CD4-positive, alpha-beta memory T cell (primary cell): ENCODE data around the gene SYT7. TPM values are rescaled to one million over a fixed set of nuclear protein-coding genes. Genes with fewer than 3 reads are reported as not detected.
A peak's percentile ranks its signal among the peaks of the same experiment; 100 is the strongest.

Source experiments
- CTCF ChIA-PET: fragments of 350-600 bp; sonication (Branson Sonifier 250); formaldehyde crosslinking; loops from one replicate; lab custom pipeline; 2021; ENCODE audit warnings: inconsistent platforms; ENCODE audit not compliant: partially characterized antibody; lab: Charles Lee
- POLR2A ChIA-PET: fragments of 350-600 bp; sonication (Branson Sonifier 250); formaldehyde crosslinking; loops from one replicate; lab custom pipeline; 2021; ENCODE audit not compliant: partially characterized antibody; lab: Charles Lee
- DNase-seq, 5 donors: peaks; one replicate each; pipeline versions ENCODE4 v3.0.0 to v3.0.0-alpha.2; 2020 to 2022; ENCODE audit warnings: mixed read lengths in 1 of 5
- H3K27ac ChIP-seq: one replicate; pipeline ENCODE4 v1.7.0; 2013; ENCODE audit warnings: low read depth, low read length
- H3K27me3 ChIP-seq: 2 replicates; pipeline ENCODE4 v1.7.0; 2013; ENCODE audit warnings: mild to moderate bottlenecking, low read length, moderate library complexity; ENCODE audit not compliant: insufficient read depth
- H3K36me3 ChIP-seq: 2 replicates; pipeline ENCODE4 v1.7.0; 2013; ENCODE audit warnings: mild to moderate bottlenecking, low read length, moderate library complexity; ENCODE audit not compliant: insufficient read depth
- H3K4me1 ChIP-seq: 2 replicates; pipeline ENCODE4 v1.7.0; 2013; ENCODE audit warnings: mild to moderate bottlenecking, low read length, moderate library complexity; ENCODE audit not compliant: insufficient read depth
- H3K4me3 ChIP-seq, 2 donors: one replicate each; pipeline ENCODE4 v1.7.0; 2013; ENCODE audit warnings: low read length in 2 of 2, mild to moderate bottlenecking in 1 of 2
- H3K9me3 ChIP-seq, 2 donors: one replicate each; pipeline ENCODE4 v1.7.0; 2013; ENCODE audit warnings: low read length in 2 of 2, control low read depth in 1 of 2; ENCODE audit not compliant: control insufficient read depth in 1 of 2
- H3K27ac Mint-ChIP-seq, 7 donors: one replicate each; pipeline ENCODE4 v1.8.0; 2020 to 2021; ENCODE audit warnings: mixed read lengths in 7 of 7, mild to moderate bottlenecking in 6 of 7, inconsistent platforms in 3 of 7, moderate library complexity in 3 of 7
- H3K27me3 Mint-ChIP-seq, 2 donors: one replicate each; pipeline ENCODE4 v1.8.0; 2020 to 2021; ENCODE audit warnings: mixed read lengths in 2 of 2
- H3K36me3 Mint-ChIP-seq, 2 donors: one replicate each; pipeline ENCODE4 v1.8.0; 2020 to 2021; ENCODE audit warnings: mixed read lengths in 2 of 2, inconsistent platforms in 1 of 2, mild to moderate bottlenecking in 1 of 2
- H3K4me1 Mint-ChIP-seq, 4 donors: one replicate each; pipeline ENCODE4 v1.8.0; 2020 to 2021; ENCODE audit warnings: mixed read lengths in 4 of 4, mild to moderate bottlenecking in 1 of 4
- H3K4me3 Mint-ChIP-seq, 8 donors: one replicate each; pipeline ENCODE4 v1.8.0; 2020 to 2021; ENCODE audit warnings: mixed read lengths in 8 of 8, mild to moderate bottlenecking in 7 of 8, moderate library complexity in 6 of 8, inconsistent platforms in 3 of 8
- H3K9me3 Mint-ChIP-seq, 8 donors: one replicate each; pipeline ENCODE4 v1.8.0; 2020 to 2021; ENCODE audit warnings: mixed read lengths in 8 of 8, mild to moderate bottlenecking in 5 of 8, inconsistent platforms in 3 of 8, moderate library complexity in 1 of 8
- intact Hi-C: fragments of 100-400 bp; cut with micrococcal nuclease; formaldehyde crosslinking; loops from one replicate; pipeline ENCODE4 v1.15.1; 2023
- polyA plus RNA-seq, 2 donors: library from polyadenylated mRNA; unstranded; fragments of 300-500 nt; fragmentation: Illumina TruSeq; gene quantifications; one replicate each; pipeline ENCODE4 v1.2.3, GENCODE V29; 2021
- total RNA-seq, 2 experiments: library from RNA; stranded (reverse); gene quantifications; one replicate each; pipeline ENCODE4 v1.2.3, GENCODE V29; 2021

Gene SYT7
- total and polyA plus RNA-seq, 4 experiments from 2014 or later: not detected

DNA sequence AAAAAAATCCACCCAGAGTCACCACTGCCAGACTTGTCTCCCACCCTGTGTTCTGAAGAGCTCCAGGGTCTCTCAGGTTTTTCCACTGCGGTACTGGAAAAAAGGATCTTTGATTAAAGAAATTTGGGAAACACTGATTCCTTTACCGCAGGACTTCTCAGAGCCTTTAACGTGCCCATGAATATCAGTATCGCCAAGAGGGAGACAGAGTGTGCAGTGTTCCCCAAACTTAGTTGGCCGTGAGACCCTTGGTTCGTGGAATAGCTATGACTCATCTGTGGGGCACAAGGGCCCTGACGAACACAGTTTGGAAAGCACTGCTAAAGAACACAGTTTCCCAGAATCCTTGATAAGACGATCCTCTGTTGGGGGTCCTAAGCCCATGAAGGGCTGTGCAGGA is 31.7 kb downstream of the SYT7 start:
- intact Hi-C loops: no loop called here
- H3K4me3 ChIP-seq: no peak overlapping the region
- Mint-ChIP-seq H3K4me1 (peaks cover under 1 to 9% (median 2%) of the 10 kb centered on the region in 4 donors), H3K4me3 (no peak overlapping the region), H3K36me3 (peaks cover 0 to under 1% of the 10 kb centered on the region in 2 donors), H3K27me3 (peaks cover 12 to 40% of the 10 kb centered on the region in 2 donors), H3K9me3 (peaks cover 0 to under 1% (median 0%) of the 10 kb centered on the region in 8 donors), H3K27ac (no peak overlapping the region)
- H3K27me3 ChIP-seq: no peaks in the 10 kb centered on the region
- no peak for DNase-seq
- POLR2A ChIA-PET: no interaction called here
- CTCF ChIA-PET: no interaction called here
- H3K27ac ChIP-seq: no peak overlapping the region
- H3K36me3 ChIP-seq: no peaks in the 10 kb centered on the region
- no peaks in the 10 kb centered on the region for H3K9me3 ChIP-seq
- no peaks in the 10 kb centered on the region for H3K4me1 ChIP-seq

GRCh38 chr11:61547246-61547645 is 33.6 kb downstream of the SYT7 start:
- Histone ChIP-seq H3K27ac (no peak overlapping the region), H3K36me3 (no peaks in the 10 kb centered on the region), H3K4me3 (no peak overlapping the region), H3K9me3 (no peaks in the 10 kb centered on the region), H3K27me3 (no peaks in the 10 kb centered on the region), H3K4me1 (no peaks in the 10 kb centered on the region)
- Mint-ChIP-seq H3K27me3 (peaks cover 5 to 28% of the 10 kb centered on the region in 2 donors), H3K36me3 (peaks cover 0 to 3% of the 10 kb centered on the region in 2 donors), H3K27ac (no peak overlapping the region), H3K9me3 (no peaks in the 10 kb centered on the region), H3K4me3 (no peak overlapping the region), H3K4me1 (no peaks in the 10 kb centered on the region)
- ChIA-PET CTCF (interaction anchor here (0.6 kb wide), 1 partner anchor 344 kb away, joined by 3 read pairs; the partner anchor contains the start of gene PGA3), POLR2A (no interaction called here)
- DNase-seq: no peak
- intact Hi-C loops: no loop called here

DNA sequence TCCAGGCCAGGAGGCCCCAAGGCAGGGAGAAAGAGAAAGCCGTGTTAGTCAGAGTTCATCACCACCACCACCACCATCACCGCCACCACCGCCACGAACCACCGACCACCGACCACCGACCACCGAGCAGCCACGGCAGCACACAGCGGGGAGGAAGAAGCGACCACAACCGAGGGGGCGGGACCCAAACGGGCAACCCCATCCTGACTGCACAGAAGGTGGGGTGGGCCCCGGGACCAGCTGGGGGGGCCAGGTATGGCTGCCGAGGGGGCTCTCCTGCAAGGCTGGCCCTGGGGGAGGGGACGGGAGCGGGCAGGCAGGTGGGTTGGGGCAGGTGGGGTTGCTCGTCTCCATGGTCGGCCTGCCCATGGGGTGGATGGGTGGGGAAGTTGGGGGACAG is 34.2 kb downstream of the SYT7 start:
- CTCF ChIA-PET: no interaction called here
- no peaks in the 10 kb centered on the region for H3K9me3 Mint-ChIP-seq

GRCh38 chr11:61545921-61546320 is 35.0 kb downstream of the SYT7 start:
- H3K4me1 Mint-ChIP-seq: no peaks in the 10 kb centered on the region
- no peak overlapping the region for H3K4me3 Mint-ChIP-seq
- no peaks in the 10 kb centered on the region for H3K9me3 Mint-ChIP-seq
- Histone ChIP-seq H3K4me3 (no peak overlapping the region), H3K4me1 (no peaks in the 10 kb centered on the region), H3K27me3 (no peaks in the 10 kb centered on the region), H3K36me3 (no peaks in the 10 kb centered on the region), H3K9me3 (no peaks in the 10 kb centered on the region), H3K27ac (no peak overlapping the region)
- DNase-seq: no peak
- peaks cover 8 to 29% of the 10 kb centered on the region in 2 donors for H3K27me3 Mint-ChIP-seq
- ChIA-PET CTCF (no interaction called here), POLR2A (no interaction called here)
- H3K36me3 Mint-ChIP-seq: peaks cover 0 to 3% of the 10 kb centered on the region in 2 donors
- intact Hi-C loops: no loop called here
- H3K27ac Mint-ChIP-seq: no peak overlapping the region

More for the DNA sequence above, 34.2 kb downstream of the SYT7 start:
- Mint-ChIP-seq H3K4me1 (no peaks in the 10 kb centered on the region), H3K36me3 (peaks cover 0 to 3% of the 10 kb centered on the region in 2 donors), H3K27me3 (peaks cover 5 to 28% of the 10 kb centered on the region in 2 donors), H3K27ac (no peak overlapping the region), H3K4me3 (no peak overlapping the region)
- no peak overlapping the region for H3K4me3 ChIP-seq
- DNase-seq: peak in 1 of 5 donors; percentile 16
- no peaks in the 10 kb centered on the region for H3K27me3 ChIP-seq
- no peaks in the 10 kb centered on the region for H3K9me3 ChIP-seq
- POLR2A ChIA-PET: no interaction called here
- H3K4me1 ChIP-seq: no peaks in the 10 kb centered on the region
- H3K36me3 ChIP-seq: no peaks in the 10 kb centered on the region
- intact Hi-C loops: no loop called here
- no peak overlapping the region for H3K27ac ChIP-seq

DNA sequence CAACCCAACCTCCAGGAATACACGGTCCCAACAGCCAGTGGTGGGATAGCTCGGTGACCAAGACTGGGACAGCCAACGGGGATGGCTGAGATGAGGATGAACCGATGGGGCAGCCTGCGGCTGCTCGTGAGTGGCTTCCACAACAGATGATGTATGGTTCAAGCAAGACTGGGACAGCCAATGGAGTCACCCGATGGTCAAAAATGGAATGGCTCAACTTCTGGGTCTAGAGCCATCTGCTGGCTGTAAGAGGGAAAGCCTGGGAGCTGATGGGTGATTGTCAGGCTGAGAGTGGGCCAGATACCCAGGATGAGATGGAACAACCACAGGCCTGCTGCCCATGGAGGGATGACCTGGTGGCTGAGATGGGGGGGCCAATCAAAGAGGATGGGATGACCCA is 35.5 kb downstream of the SYT7 start:
- Mint-ChIP-seq H3K36me3 (peaks cover 0 to 3% of the 10 kb centered on the region in 2 donors), H3K27ac (no peak overlapping the region), H3K27me3 (peaks cover 8 to 29% of the 10 kb centered on the region in 2 donors), H3K9me3 (no peaks in the 10 kb centered on the region), H3K4me3 (no peak overlapping the region), H3K4me1 (no peaks in the 10 kb centered on the region)
- POLR2A ChIA-PET: no interaction called here
- Histone ChIP-seq H3K27me3 (no peaks in the 10 kb centered on the region), H3K9me3 (no peaks in the 10 kb centered on the region), H3K4me1 (no peaks in the 10 kb centered on the region), H3K36me3 (no peaks in the 10 kb centered on the region), H3K4me3 (no peak overlapping the region), H3K27ac (no peak overlapping the region)
- CTCF ChIA-PET: no interaction called here
- intact Hi-C loops: no loop called here
- DNase-seq: no peak

DNA sequence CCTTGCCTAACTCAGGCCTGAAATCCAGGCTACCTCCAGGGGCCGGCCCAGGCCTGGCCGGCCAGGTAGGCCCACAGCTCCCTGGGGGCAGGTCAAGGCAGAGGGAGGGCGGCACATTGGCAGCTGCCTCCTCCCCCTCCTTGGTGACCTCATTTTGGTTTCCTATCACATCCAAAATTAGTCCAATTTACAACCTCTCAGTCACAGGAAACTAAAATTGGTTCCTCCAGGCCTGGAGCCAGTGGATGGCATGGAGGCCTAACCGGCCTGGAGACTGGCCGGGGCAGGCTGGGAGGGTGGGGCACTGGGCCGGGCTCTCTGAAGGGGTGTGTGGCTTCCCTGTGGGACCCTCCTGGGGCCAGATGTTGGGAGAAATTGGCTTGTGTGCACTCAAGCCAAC is 36.4 kb downstream of the SYT7 start:
- no peak overlapping the region for H3K4me3 Mint-ChIP-seq
- Histone ChIP-seq H3K4me1 (no peaks in the 10 kb centered on the region), H3K27ac (no peak overlapping the region), H3K9me3 (no peaks in the 10 kb centered on the region), H3K4me3 (no peak overlapping the region), H3K27me3 (no peaks in the 10 kb centered on the region), H3K36me3 (no peaks in the 10 kb centered on the region)
- ChIA-PET CTCF (interaction anchor here (0.9 kb wide), 1 partner anchor 14 kb away, joined by 3 read pairs; no protein-coding TSS in a partner anchor), POLR2A (no interaction called here)
- no peaks in the 10 kb centered on the region for H3K9me3 Mint-ChIP-seq
- peaks cover 0 to 3% of the 10 kb centered on the region in 2 donors for H3K36me3 Mint-ChIP-seq
- DNase-seq: no peak
- no peak overlapping the region for H3K27ac Mint-ChIP-seq
- peaks cover 8 to 33% of the 10 kb centered on the region in 2 donors for H3K27me3 Mint-ChIP-seq
- H3K4me1 Mint-ChIP-seq: no peaks in the 10 kb centered on the region
- intact Hi-C loops: no loop called here

- Histone ChIP-seq H3K4me3 (no peak overlapping the region), H3K27ac (no peak overlapping the region), H3K27me3 (no peaks in the 10 kb centered on the region), H3K4me1 (no peaks in the 10 kb centered on the region), H3K36me3 (no peaks in the 10 kb centered on the region), H3K9me3 (no peaks in the 10 kb centered on the region)
- Mint-ChIP-seq H3K27ac (no peak overlapping the region), H3K9me3 (no peaks in the 10 kb centered on the region), H3K4me1 (no peaks in the 10 kb centered on the region), H3K27me3 (peaks cover 10 to 35% of the 10 kb centered on the region in 2 donors), H3K36me3 (peaks cover 0 to 3% of the 10 kb centered on the region in 2 donors), H3K4me3 (no peak overlapping the region)
- DNase-seq: no peak
- intact Hi-C loops: no loop called here
- ChIA-PET POLR2A (no interaction called here), CTCF (interaction anchor here (0.9 kb wide), 1 partner anchor 13 kb away, joined by 3 read pairs; no protein-coding TSS in a partner anchor)
These were observed 37.1 kb downstream of the SYT7 start for GRCh38 chr11:61543606-61544306.
